Activated CD4-positive, alpha-beta T cell treated with anti-CD3 and anti-CD28 coated beads, Interleukin-2, amount 50 U/mL, for 24 hours (primary cell): ENCODE results near the gene PPP1R18.

Experiments used
- DNase-seq, 2 donors: peaks; one replicate each; pipeline ENCODE4 v3.0.0-alpha.2; 2020; ENCODE audit warnings: low read depth in 1 of 2, low spot score in 1 of 2

The PPP1R18 gene

DNA sequence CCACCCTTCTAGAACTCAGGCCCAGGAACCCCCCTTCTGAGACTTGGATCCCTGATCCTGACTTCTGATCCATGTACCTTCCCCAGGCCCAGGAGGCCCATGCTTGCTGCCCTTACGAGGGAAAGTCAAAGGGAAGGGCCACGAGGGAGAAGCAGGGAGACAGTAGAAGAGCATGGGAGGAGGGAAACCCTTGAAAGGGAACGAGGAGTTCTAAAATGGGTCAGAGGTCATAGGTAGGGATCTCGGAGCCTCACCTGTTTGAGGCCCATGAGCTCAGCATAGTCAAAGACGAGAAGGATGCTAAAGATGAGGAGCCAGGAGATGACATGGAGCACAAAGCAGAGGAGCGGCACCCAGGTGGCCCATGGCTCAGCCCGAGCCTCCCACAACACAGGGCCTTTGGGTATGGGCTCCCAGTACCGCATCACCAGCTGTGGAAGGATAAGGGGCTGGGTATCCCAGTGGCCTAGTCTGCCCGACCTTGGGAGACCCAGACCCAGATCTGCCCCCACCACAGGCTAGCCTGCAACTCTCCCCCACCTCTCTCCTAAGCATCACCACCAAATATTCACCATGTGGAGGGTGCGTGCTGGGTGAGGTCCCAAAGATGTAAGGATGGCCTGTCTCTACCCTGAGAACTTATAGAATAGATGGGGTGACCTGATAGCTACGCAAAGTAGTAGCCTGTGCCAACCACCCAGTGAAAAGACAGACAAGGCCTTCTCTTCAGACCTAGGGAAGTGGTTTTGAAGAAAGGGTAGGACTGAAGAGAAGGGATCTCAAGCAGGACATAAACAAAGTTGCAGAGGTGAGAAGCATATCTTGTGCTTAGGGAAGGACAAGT is 2.8 kb upstream of the PPP1R18 start:
- no peak for DNase-seq

DNA sequence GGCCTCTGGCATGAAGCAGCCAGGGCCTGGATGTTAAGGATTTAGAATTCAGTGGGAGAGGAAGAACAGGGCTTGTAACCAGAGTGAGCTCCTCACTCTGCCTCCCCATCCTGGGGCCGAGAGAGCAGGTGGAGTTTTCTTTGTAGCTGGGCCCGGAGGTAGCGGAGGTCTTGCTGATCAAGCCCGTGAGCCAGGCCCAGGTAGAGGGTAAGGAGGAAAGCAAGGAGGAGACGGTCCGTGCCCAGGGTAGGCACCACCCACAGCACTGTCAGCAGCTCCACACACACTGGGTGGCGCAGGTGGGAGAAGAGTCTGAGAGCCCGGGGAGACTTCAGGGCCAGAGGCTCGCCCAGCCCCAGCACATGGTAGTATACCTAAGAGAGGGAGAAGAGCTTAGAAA is 2.1 kb upstream of the PPP1R18 start:
- DNase-seq: no peak

DNA sequence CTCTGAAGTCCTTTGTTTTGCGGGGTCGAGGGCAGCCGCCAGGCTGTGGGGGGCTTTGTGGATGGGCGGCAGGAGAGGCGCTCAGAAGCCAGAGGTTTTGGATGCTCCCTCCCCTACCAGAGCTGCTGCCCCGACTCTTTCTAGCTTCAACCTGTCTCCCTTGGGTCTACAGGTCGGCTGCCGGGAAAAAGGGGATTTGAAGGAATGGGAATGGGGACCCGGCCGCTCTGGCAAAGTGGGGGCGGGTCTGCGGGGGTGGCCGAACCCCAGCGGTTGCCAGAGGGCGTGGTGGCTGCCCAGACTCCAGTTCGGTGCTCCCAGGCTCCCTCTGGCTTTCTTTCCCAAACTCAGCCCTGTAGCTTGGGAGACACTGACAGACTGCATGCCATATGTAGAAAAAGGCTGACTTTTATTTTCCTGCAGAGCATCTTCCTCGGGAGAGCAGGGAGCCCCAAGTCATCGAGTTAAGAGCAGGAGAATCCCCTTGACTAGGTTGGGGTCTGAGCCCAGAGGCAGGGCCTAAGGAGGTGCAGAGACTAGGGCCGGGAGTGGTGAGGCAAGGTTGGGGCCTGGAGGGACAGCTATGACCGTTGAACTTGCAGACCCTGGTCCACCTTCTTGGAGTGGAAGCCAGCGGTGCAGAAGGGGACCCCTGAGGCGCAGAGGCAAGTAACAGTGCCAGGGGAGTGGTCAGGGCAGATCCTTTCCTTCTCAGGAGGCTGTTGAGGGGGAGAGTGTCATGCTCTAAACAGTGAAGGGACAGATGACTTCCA is 1.4 kb upstream of the PPP1R18 start:
- no peak for DNase-seq

DNA sequence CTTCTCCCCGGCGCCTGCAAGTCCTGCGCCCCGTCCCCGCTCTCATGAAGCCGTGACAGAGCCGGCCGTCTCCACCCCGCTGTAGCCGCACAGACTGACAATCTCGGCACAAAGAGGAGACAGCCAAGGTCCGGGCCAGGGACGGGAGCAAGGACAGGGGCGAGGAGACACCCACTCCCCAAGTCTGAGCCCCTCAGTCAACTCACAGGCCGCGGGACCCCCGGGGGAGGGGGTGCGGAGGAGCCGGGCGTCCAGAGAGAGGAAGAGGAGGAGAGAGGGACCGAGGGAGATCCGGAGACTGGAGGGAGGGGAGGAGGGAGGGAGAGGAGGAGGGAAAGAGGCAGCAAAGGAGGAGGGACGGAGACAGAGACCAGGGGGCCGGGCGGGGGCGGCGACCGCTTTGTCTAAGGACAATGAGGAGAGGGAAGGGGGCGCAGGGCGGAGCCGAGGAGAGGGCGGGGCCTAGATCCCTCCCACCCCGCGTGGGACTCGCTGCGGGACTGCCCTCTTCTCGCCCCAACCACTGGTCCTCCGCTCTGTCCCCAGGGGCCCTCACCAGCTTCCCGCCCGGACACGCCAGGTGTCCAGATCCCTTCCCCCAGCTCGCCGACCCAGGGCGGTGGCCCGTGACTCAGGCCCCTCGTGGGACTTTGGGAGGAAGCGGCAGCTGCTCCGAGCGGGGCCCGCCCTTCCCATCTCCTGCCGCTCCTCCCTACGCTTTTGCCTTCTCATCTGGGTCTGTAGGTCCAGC is 638 bp upstream of the PPP1R18 start:
- DNase-seq: peak; percentile 62 to 74

DNA sequence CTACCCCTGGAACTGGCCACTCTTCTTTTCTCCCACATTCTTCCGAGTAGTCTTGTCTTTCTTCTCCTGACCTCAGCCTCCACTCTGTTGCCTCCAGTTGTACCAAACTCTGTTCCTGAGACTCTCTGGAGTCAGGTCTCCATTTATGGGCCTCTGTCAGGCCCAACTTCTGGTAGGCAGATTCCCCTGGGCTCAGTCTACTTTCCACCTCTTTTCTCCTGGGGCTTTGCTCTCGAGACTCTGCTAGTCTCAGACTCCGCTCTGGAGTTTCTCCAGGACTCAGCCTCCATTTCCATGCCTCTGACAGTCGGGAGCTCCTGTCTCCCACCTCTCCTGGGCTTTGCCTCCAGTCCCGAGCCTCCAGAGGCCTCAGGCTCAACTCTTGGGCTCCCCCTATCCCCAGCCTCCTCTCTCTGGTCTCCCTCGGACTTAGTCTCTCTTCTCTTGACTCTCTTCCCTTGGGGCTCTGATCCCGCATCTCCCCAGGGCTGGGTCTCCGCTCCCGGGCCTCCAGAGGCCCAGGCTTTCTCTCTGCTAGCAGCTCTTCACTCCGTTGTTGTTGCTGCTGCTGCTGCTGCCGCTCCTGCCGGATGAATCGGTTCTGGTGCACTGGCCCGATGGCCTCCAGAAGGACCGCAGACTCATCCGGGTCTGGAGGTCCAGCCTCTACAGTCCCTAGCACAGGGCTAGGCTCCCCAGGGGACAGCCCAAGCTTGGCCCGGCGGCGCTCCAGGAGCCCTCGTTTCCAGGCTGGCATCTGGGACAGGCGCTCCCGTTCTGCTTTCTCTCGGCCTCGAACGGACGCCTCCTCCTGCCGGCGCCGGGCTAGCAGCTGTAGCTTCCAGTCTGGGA is 1.1 kb downstream of the PPP1R18 start:
- no peak for DNase-seq

DNA sequence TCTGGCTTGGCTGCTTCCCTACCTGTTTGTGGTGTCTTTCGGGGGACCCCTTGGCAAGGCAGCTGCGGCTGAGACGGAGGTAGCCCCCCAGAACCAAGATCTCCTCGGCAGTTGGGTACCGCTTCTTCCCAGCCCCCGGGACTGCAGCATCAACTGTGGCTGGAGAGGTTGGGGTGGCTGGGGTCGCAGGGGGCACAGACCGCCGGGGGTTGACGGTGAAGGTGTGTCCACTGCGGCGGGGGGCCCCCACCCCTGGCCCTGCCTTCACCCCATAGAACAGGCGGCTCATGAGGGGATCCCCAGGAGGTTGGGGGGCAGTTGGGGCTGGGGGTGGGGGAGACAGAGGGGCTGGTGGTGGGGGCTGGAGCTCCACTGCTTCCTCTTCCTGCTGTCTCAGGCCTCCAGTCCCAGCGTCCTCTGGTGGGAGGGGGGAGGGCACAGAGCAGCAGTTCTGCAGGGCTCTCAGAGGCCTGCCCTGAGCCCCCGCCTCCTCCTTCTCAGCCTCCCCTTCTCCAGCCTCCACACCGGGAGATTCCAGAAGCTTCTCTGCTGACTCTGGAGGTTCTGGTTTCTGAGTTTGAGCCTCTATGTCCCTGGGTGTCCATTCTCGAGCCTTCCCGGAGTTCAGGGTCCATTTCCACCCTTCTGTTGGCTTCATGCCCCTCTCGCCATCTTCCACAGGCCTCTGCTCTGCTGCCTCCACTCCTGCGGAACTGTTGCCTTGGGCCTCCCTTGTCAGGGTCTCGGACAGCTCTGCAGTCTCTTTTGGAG is 1.9 kb downstream of the PPP1R18 start:
- peak in 1 of 2 donors; percentile 39 for DNase-seq

DNA sequence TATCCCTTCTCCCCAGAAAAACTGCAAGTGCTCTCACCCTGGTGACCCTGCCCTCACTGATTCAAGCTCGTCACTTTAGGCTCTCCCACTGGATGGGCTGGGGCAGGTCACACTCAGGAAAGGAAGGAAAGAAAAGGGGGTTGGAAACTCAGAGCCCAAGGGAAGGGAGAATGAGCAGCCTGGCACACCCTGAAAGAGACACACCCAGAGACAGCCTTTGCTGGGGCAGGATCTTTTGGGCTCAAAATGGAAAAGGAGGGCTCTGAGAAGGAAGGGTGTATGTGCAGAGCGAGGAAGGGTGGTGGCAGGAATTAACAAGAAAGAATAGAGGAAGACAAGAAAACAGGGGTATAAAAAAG is 2.5 kb downstream of the PPP1R18 start:
- no peak for DNase-seq

DNA sequence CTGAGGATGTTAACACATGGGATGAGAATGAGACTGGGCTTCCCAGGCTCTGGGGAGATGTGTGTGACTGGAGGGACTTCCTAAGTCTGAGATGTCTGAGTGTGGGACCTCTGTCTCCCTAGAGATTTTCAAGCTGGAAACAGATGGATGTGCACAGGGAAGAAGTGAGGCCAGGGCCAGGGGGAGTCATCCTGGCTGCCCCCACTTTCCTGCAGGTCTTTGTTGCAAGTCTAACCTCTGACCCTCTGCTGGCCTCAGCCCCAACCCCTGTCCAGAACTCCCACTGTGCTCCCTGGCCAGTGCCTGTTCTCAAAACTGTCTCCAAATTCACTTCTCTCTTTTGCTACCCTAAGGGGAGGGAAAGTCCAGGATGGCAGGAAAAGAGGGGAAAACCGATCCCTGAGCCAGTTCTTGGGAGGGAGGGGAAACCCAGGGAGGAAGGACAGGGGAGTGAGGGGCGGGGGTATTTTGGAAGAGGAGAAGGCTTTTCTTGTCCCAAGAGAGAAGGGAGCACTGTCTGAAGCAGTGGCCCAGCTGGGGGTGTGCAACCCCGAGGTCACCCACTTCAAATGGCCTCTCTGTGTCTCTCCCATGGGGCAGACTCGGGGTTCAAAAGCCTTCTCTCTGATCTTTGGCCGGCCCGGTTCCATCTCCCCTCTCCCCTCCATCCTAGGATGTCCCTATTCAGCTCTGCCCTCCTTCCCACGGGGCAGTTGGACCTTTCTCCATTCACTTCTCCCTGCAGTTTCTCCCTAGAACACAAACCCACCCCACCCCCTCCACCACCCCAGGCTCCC is 3.1 kb downstream of the PPP1R18 start:
- DNase-seq: no peak

DNA sequence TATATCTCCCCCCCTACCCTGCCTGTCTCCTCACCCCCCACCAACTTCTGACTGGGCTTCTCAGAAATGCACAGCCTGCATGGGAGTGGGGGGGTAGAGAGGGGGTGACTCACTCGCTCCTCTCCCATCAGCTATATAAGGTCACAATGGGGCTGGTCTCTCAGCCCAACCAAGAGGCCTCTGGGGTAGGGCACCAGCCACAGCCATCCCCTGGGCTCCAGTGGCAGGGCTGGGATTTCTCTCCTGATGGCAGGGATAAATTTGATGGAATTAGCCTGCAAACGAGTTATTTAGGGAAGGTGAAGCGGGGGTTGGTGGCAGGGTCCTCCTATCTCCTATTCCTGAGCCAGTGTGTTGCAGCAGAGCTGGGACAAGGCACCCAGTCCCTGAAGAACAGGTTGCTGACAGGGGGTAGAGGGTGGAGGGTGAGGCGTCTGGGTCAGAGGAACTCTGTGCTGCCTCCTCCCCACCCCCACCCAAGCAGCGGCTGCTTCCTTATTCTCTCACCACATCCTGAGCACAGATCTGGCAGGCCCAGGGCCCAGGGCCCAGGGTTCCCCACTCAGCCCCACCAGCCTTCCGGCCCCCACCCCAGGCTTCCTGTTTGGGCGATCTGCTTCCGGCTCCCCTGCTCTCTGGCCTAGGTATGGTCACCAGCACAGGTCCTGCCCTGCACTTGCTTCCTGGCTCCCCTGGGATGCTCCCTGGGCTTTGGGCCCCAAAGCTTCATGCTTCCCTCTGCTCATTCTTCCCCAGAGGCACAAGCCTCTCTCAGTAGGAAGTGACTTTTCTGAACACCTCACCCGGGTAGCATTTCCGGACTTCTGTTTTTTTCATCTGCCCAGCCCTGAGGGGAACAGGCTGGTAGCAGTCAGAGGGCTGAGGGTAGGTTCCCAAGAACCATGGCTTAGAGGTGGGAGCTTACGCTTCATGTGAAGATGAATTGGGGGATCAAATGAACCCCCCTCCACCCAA is 4.0 kb downstream of the PPP1R18 start:
- peak; percentile 60 to 76 for DNase-seq

DNA sequence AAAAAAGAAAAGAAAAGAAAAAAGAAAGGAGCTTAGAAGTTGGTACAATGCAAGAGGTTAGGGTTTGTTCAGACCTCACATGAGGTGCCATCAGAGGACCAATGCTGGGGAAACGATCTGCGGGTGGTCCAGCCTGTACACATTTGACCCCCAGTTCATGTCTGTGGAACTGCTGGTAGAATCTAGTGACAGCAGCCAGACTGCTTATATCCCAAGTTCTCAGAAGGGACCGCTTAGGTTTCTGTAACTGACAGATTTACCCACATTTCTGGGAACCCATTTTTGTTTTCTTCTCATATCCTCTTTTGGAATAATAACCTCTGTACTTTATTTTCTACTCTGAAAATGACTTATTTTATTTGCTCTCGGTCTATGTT is 4.7 kb downstream of the PPP1R18 start:
- no peak for DNase-seq

DNA sequence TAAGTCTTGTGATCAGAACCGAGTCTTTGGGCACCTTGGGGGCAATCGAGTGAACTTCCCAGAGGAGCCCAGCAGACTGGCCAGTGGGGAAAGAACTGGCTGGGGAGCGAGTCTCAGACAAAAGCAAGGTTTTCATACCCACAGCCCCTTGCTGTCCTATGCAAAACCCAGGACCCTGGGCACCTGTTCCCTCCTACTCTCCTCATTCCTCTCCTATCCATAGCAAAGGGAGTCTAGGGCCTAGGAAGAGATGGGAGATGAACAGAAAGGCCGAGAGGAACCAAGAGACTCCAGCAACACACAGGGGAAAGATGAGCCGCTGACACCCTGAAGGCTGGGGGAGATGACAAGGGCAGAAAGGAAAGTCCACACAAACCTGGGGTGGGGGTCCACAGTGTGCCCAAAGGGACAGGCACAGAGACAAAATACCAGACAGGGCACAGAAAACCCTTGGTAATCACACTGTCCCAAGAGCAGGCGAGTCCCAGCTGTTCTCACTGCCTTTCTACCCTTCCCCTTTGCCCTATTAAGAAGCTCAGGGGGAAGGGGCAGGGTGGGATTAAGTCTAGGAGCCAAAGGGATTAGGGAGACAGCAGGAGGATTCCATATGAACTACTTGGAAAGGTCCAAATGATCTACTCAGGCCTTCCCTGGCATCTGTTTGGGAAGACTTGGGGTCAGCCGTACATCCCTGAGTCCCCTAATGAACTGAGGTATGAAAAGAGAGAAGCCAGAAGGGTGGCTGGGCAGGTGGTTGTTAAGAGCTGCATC is 6.5 kb downstream of the PPP1R18 start:
- DNase-seq: no peak

DNA sequence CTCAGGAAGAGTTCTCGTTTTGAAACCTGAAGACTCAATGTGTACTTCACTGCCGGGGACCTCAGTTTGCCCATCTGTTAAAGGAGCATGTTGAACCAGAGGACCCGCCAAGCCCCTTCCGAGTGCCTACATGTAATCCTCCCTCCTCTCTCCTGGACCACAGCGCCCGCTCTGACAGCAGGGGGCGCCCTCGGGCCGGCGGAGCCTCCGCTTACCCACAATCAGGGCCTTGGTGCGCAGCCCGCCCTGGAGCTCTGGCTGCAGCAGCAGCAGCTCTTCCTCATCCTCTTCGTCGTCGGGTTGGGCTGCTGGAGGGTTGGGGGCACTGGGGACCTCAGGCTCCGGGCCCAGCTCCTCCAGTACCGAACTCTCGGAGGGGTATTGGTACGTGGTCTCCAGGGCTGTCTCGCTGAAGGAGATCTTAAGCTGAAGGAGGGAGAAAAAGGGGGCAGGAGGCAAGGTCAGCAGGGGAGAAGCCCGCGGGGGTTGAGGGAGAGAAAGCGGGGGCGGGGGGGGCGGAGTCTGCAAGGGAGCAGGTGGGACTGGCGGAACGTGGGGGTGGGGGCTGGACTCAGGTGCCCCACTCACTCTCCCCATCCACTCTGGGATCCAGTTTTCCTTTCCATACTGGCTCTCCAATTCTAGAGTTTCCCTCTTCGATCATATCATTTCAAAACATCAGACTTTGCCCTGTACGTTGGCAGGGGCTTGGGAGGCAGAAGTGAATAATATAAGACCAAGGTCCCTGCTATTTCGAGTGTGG is 7.3 kb downstream of the PPP1R18 start:
- peak; percentile 85 to 89 for DNase-seq

DNA sequence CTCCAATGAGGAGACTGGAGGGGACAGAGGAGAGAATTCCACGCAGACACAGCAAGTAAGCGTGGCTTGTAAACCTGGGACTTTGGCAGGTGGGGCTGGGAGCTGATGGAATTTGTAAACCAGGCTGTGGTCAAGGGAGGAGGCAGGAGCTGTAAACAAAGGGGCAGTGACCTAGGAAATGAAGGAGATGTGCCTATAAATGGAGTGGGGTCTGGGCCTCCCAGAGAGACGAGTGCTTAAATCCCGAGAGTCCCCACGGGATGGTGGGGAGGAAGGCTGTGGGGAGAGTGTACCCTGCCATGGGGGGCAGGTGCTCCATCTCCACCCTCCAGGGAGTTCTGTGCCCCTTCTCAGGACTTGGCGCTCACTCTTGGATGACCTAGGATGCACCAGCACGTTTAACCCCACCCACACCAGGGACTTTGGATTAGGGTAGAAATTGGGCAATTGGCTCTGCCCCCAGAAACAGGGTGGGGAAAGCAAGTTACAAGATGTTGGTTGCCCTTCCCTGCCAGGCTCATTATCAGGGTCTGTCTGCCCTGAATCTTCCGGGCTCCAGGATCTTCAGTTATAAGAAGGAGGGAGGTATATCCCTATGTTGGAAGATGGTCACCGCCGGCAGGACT is 9.7 kb downstream of the PPP1R18 start:
- no peak for DNase-seq

DNA sequence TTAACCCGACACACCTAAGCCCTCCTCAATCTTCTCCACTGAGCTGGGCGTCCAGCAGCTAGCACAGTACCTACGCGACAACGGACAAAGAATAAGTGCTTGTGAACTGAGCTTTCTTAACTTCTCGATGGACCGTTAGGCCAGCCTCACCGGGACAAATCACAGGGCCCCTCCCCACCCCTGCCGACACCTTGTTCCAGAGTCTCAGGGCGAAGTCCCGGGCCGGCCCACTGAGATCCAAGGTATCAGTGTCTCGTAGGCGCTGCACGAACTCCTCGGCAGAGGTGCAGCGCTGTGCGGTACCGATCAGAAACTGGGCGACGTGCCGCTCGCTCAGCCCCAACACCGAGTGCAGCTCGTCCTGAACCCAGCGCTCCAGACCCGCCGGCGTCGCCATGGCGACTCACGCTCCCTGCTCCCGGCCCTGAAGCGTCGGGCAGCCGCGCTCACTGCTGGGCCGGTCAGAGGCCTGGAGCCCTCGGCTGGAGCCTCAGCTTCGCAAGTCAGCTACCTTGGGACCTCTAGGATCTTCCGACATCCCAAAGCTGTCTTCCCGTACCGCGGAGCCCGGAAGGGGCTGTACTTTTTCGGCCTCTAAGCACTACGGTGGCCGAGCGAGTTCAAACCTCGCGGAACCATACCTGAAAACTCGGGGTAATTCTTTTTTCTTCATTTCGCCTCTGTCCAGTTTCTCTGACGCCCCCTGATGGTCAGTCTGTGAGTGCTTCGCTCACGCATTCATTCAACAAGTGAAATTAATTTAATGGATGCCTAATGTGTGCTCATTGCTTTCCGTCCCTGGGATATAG is 13.8 kb downstream of the PPP1R18 start, which contains the start of gene DHX16:
Gene DHX16, minus strand, starts transcription at position 562 of the 809 bp plus-strand sequence. Its CDS starts 165 bp downstream, at position 397.
- peak; percentile 69 to 90 for DNase-seq
